ENCODE measurements around the gene NAV2.

- no peak for TF ChIP-seq POLR2A (IDR thresholded peaks at IDR 0.05)
- no peak for TF ChIP-seq POLR2AphosphoS5 (IDR thresholded peaks at IDR 0.05)
- no peak for TF ChIP-seq CTCF (IDR thresholded peaks at IDR 0.05 in 8 of 11, conservative IDR thresholded peaks at IDR 0.05 in 3 of 11)
These were observed 104.7 kb downstream of the NAV2 start for GRCh38 chr11:19817265-19817851.
